ENCODE data around the gene OR6C74.

Gene OR6C74

DNA sequence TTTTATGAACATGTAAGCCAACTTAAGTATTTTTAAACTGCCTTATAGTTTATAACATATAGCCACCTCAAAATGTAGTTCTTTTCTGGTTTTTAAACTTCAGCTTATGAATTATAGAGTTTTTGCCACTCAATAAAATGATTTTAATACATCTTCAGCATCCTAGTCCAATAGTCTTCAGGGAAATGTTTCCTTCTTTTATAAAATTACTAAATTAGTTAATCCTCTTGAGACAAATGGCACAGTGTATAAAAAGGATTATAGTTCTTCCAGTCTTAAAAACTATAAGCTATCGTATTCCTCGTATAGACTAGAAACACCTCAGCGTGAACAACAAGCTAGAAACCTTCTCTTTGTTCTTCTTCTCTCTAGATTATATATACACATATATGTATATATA lies at the start of gene OR6C74:
TSS of gene OR6C74 (plus strand) at position 301 of the 400 bp plus-strand sequence. CDS start 2,679 bp downstream, outside the sequence.
- no peak for DNase-seq (ENCODE audit: low read depth, low spot score)

DNA sequence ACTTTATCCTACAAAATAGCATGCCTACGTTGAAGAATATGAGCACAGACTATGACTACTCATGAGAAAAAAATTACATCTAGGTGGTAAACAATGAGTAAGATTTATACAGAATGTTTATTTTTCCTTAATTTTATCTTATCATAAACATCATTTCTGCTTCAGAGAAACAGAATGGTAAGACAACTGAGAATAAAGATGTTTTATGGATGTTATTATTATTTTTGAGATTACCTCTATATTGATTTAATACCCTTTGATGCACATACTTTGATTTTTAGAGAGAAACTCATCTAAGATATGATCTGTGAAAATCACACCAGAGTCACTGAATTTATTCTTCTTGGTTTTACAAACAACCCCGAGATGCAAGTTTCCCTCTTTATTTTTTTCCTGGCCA lies 23.7 kb upstream of the OR6C74 start, which contains the start of gene OR10A7:
TSS of gene OR10A7 (plus strand) at position 301 of the 400 bp plus-strand sequence. CDS start at position 301, 0 bp downstream.
- DNase-seq (ENCODE audit: low read depth, low spot score), result no peak

DNA sequence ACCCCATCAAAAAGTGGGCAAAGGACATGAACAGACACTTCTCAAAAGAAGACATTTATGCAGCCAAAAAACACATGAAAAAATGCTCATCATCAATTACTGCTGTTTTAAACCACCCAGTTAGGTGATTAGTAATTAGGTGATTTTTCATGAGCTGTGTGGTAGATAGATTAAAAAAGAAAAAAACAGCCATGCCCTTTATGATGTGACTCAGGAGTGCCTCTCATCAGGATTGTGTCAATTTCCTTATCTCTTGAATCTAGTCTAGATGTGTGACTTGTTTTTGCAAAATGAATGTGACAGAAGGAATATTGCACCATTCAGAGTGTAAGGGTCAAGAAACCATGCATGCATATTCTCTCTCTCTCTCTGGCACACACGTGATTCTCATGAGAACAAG lies 17.9 kb upstream of the OR6C74 start:
- DNase-seq (ENCODE audit: low read depth, low spot score), result no peak

DNA sequence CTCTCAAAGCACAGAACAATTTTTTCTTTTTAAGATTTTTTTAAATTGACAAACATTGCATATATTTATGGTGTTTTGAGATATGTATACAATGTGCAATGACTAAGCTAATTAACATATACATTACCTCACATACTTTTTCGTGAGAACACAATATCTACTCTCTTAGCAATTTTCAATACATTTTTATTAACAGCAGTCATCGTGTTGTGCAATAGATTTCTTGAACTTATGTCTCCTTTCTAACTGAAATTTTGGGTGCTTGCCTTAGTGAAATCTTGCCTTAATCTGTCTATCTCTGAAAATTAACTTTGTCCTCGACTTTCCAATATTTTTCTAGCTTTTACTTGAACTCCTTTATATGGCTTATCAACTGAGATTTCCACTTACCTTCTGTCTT lies 16.8 kb upstream of the OR6C74 start:
- no peak for DNase-seq (ENCODE audit: low read depth, low spot score)

DNA sequence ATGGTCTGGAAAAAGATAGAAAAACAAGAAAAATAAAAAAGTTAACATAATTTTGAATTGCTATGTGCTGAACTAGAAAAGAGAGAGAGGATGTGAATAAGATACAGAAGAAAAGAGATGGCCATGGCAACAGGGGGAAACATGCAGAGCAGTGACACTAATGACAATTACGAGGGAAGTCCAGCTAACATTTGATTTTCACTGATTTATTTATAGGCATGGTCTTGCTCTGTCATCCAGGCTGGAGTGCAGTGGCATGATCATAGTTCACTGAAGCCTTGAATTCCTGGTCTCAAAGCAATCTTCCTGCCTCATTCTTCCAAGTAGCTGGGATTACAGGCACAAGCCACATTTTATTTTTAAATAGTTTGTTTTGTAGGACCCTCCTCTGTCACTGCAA lies 1.8 kb downstream of the OR6C74 start:
- no peak for DNase-seq (ENCODE audit: low read depth, low spot score)

DNA sequence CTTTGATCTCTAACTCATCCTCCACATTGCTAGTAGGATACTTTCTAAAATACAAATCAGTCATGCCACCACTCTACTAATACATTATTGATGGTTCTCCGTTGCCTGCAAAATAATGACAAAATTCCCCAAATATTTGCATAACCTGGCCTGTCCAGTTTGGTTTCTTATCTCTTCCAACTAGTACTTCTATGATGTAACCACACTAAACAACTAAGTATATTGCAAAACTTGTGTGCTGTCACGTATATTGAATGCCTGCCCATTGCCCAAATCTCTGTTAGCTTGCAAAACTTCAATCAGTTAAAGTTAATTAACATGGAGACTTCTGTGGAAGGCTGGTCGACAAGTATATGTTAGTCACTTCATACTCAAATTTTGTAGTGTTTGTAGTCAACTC lies 6.5 kb downstream of the OR6C74 start:
- DNase-seq (ENCODE audit: low read depth, low spot score), result no peak

DNA sequence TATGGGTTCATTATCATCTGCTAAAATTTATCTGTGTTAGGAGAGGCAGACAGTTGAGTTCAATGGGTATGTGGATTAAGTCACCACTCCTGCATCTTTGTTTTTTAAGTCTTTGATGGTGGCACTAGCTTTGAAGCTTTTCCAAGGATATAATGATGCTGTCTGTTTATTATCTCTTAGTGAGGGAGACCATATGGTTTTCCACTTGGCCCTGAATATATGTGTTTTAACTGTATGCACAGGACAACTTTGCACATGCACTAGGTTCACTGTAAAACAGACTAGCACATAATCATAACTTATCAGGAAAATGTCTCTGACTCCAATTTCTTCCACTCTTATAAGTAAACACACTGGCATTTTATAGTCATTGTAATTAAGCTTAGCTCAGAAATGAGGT lies 8.9 kb downstream of the OR6C74 start:
- no peak for DNase-seq (ENCODE audit: low read depth, low spot score)

DNA sequence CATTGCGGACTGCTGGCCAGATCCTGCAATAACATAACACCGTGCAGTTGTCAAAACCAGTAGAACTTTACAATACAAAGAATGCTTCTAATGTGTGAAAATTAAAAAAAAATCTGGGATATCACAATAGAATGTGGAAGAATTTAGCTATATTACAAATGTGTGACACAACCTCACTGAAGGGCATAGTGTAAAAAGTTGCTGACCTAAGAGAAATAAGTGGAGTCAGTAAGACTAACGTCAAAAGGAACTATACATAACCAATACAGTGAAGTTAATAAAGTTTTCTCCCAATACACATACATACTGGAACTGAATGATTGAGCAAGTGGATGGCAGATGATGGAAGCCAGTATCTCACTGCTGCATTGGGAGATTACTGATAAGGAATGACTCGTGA lies 12.4 kb downstream of the OR6C74 start:
- DNase-seq (ENCODE audit: low read depth, low spot score), result no peak

DNA sequence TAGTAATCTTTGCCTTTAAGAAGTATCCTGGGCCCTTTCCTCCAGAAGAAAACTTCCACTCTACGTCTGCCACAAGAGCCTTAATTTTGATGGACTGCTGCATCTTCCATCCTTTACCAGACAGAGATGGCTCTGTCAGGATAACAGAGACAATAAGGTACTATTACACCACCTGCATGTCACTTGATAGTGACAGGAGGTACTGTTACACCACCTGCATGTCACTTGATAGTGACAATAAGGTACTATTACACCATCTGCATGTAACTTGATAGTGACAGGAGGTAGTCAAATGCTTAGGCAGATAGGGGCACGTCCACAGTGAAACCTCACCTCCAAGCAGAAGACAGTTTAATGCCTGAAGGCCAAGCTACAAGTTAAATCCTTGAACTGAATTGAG lies 13.9 kb downstream of the OR6C74 start:
- no peak for DNase-seq (ENCODE audit: low read depth, low spot score)

DNA sequence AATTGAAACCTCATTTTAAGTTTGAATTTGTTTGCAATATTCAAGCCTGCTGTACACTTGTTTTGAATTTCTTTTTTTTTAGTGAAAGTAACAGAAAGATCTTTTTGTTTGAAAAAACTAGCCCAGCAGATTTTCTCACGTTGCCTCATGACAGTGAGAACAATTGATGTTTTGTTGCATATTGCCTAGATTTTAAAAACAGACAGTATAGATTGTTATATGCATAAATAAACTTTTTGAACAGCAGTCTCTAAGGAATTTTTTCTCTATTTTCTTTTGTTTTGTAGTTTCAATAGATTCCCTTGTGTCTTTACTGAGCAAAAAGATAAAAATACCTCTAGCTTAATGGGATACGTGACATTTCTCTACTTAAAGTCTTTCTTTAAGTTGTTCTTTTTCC lies 36.6 kb downstream of the OR6C74 start:
- DNase-seq (ENCODE audit: low read depth, low spot score), result no peak

DNA sequence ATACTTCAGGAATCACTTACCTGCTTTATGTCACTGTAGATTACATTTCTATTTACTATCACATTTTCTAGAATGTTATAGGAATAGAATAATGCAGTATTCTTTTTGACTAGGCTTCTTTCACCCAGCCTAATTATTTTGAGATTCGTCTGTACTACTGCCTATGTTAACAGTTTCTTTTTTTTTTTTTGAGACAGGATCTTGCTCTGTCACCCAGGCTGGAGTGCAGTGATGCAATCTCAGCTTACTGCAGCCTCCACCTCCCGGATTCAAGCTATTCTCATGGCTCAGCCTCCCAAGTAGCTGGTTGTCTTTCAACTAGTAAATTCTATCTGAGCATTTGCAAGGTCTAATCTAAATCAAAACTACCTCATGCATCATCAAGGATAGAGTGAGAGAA lies 45.6 kb downstream of the OR6C74 start:
- no peak for DNase-seq (ENCODE audit: low read depth, low spot score)
